Measurements from ENCODE around the gene UACA.

Gene UACA

DNA sequence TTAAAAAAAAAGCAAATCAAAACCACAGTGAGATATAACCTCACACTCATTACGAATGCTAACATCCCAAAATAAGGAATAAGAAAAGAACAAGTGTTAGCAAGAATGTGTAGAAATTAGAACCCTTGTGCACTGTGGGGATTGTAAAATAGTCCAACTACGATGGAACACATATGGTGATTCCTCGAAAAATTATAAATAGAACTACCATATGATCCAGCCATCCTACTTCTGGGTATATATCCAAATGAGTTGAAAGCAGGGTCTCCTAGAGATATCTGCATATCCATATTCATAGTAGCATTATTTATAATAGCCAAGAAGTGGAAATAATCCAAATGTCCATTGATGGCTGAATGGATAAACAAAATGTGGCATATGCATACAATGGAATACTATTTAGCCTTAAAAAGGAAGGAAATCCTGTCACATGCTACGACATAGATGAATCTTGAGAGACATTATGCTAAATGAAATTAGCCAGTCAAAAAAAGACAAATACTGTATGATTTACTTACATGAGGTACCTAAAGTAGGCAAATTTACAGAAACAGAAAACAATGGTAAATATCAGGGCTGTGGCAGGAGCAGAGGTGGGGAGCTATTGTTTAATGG lies 55.6 kb downstream of the UACA start:
- no peak for DNase-seq (ENCODE audit: low read depth in 3 of 3)

DNA sequence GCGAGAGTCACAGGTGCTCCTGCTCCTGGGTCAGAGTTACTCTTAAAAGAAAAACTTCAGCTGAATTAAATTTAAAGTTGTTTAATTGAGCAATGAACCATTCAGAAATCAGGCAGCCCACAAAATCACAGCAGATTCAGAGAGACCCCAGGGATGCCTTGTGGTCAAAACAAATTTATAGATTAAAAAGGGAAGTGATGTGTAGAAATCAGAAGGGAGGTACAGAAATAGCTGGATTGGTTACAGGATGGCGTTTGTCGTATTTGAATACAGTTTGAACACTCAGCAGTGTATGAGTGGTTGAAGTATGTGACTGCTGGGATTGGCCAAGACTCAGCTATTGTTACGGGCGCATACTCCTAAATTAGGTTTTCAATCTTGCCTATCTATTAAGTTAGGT lies 58.6 kb downstream of the UACA start:
- no peak for DNase-seq (ENCODE audit: low read depth in 3 of 3)

DNA sequence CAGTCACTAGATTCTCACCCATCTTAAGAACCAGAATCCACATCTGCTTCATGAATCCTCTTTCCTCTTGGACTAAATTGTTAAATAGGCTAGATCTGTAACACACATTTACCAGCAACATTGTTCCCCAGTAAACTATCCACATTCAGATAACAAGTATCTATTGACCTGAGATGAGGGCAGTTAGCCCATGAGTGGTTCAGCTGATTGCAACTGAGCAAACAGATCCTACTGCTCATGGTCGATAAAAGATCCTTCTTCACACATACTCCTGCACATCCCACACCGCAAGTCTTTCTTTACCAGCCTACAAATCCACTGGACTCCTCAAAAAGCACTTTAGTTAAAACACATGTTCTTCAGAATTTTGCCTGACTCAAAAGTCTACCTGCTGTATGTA lies 59.2 kb downstream of the UACA start:
- DNase-seq (ENCODE audit: low read depth in 3 of 3): no peak

DNA sequence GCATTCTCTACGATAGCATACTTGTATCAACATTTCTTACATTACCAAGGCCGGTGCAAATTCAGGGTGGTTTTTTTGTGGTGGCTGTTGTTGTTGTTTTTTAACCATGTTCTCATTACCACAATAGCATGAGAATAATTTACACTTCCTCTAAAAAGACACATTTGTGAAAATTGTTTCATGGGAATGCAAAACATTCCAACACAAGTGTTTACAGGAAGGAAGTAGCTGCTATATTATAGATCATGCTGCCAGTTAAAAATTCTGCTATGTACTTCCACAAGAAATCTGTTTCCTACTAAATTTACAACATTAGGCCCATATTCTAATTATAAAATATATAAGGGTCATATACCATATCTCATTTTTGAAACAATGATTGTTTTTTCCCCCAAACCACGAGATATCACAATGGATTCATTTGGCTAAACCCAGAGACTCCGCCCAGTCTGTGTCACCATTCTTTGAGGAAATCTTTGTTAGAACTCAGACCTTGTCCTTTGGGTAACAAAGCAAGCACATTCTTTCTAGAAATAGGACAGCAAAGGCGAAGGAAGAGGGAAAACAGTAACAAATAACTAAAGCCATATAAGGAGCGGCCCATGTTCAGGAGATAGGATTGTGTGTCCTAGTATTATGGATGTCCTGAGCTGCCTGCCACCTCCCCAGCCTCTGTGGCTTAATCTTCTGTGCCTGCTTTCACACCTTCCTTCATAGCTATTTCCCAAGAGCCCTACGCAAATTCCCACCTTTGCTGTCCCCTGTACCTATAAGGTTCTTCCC lies 60.1 kb downstream of the UACA start:
- no peak for DNase-seq (ENCODE audit: low read depth in 3 of 3)

DNA sequence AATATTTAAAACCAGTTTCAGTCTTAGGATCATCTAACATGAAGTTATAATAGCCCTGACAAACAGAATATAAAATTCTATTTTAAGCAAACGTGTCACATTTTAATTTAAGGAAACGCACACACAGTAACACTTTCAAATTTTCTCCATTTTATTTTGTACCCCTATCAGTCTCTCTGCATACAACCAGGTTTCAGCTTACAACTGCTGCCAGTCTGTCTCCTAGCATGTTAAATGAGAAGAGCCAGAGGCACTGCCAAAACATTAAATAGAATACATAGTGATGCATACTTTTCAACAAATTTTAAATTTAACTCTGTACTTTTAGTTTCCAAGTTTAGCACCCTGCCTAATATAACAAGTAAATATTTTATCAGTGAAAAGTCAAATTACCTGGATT lies 60.8 kb downstream of the UACA start:
- no peak for DNase-seq (ENCODE audit: low read depth in 3 of 3)

DNA sequence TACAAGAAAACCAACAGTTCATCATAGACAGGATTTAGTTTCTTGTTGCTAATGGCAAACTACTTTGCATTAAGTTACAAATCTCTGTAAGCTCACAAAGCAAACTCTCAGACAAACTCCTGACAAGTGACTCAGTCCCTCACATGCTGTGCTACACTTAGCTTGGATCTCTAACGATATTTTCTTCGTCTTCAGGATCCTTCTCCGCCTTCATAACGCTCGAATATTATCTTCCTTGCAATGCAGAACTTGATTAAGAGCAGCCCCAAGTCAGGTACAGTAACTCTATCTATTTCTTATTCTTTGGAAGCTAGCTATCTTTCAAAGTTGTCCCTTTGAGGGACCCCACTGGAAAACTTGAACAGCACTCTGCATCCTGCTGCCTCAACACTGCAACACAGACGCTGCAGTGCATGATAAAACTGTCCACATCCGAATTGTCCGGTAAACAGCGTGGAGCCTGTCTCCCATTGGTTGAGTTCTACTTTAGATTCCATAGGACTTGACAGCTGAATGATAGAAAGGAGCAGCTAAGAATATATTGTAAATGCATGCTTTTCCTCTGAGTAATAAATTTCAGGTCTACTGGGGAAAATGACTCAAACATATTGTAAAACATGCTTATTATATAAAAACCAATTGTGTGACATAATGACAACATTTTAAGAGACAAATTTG lies 61.3 kb downstream of the UACA start:
- DNase-seq (ENCODE audit: low read depth in 3 of 3): no peak

DNA sequence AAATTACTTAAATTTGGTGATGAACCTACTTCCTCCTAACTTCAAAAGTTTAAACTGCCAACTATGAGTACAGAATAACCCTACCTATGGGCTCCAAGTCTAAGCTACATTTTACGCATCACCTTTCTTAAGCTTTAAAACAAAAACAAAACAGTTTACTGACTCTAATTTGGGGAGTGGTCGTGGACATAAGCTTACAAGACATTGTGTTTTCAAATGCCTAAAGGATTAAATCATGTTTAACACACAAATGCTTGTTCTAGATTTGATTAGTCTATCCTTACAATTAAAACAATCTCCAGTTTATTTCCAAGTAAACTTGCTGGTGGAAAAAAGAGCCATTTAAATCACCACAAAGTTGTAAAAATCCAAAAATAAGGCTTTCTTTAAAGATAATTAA lies 62.2 kb downstream of the UACA start:
- DNase-seq (ENCODE audit: low read depth in 3 of 3): no peak

DNA sequence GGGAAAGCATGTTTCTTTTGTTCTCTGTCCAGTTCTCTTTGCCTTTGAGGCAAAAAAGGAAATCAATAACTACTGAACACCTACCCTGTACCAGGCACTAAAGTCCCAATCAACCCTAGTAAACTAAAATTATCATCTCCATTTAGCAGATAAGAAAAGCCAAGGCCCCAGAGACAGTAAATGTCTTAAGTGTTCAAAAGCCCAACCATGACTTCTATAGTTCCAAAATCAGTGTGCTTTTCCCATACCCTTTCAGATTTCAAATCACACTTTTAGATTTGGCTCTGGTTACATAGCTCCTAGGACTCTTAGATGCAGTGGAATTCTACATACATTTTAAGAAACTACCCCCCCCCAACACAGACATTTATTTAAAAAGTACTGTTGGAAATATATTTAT lies 63.5 kb downstream of the UACA start:
- no peak for DNase-seq (ENCODE audit: low read depth in 3 of 3)

DNA sequence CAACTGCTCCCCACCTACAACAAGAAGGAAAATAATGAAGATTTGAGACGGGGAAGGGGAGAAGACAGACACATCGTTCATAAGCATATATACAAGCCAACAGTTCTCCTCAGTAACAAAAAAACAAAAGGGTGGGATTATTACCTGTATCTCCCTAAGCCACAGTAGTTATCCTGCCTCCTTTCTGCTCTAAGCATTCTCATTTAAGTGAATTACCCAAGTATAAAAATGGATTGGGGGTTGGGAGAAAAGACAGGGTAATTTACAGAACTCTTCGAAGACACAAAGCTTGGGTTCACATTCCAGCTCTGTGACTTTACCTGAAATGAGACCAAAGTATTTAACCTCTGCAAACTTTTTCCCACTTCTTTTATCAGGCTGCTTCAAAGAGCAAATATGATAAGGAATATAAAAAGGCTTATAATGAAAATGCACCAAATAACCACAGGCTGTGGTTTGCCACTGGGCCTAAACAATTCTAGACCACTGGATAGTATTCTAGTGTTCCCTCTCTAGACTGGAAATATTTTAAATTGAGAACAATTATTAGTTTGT lies 64.4 kb downstream of the UACA start:
- no peak for DNase-seq (ENCODE audit: low read depth in 3 of 3)

DNA sequence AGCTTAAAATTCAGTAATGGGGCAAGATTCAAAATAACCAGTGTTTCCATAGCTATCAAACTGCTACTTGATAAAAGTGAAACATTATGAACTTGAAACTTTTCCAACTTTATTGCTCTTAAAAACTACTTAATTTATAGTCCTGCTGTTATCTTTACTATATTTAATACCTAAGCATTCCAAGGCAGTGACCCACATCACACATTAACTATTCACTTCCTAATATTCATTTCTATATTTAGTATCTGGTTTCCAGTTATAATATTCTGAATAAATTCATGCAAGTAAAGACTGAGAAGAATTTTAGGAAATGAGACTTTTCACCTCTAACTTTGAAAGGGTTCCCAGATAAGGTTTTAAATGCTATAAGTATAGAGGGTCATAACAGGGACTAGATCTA lies 64.9 kb downstream of the UACA start:
- DNase-seq (ENCODE audit: low read depth in 3 of 3): no peak

DNA sequence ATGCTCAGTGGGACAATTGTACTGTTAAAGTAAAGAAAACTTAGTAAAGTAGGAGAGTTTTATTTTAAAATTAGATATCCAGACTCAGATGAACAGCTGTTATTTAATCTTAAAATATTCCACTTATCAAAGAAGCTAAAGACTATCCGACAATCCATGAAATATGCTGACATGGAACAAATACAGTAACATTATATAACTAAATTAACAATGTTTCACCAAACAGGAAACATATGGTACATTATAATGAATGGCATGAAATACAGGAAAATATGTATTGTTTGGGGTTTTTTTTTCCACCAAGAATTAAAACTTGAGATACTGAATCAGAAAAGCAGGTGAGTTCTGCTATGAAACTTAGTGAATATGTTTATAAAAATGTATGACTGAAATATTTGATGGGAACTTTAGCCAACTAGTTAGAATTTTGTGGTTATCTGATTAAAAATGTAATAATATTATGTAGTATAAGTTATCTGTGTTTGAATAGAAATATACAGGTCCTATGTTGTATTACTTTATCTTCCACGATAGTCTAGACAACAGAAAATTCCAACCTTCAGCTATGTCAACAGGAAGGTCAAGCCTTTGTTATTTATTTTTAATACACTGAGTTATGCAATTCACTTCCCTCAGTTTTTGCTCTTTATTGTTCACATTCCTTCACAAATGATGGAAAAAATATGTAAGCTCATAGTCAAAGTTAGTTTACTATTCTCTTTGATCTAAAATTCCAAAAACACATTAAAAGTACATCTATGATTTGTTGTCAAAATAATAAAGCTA lies 72.7 kb downstream of the UACA start:
- DNase-seq (ENCODE audit: low read depth in 3 of 3): no peak

DNA sequence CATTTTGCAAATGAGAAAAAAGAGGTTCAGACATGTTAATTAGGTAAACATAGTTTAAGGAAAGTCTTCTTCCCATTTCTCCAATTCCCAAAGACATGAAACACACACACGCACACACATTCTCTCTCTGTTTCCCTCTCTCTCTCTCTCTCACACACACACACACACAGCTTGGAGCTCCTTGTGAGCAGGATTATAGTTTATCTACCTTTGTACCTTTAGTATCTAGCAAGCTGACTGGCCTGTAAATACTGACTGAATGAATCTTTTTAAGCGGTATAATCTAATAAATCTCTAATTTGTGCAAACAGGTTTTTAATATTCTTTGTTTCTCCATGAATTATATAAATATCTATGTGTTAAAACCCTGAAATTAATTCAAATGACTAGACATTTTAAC lies 73.3 kb downstream of the UACA start:
- no peak for DNase-seq (ENCODE audit: low read depth in 3 of 3)

DNA sequence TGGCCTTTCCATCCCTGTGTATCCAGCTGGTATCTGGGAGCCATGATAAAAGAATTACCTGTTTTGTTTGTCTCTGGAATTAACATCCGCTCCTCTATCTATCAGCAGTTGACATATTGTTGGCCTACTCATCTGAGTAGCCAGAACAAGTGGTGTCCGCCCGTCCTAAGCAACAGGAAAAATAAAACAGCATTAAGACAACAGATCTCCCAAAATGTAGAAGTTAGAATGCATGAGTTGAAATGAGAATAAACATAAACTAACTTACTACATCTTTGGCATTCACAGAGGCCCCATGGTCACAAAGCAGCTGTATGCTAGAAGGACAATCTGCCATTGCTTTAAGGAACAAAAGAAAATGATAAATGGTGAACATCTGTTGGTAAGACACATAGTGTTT lies 75.9 kb downstream of the UACA start:
- DNase-seq (ENCODE audit: low read depth in 3 of 3): no peak

DNA sequence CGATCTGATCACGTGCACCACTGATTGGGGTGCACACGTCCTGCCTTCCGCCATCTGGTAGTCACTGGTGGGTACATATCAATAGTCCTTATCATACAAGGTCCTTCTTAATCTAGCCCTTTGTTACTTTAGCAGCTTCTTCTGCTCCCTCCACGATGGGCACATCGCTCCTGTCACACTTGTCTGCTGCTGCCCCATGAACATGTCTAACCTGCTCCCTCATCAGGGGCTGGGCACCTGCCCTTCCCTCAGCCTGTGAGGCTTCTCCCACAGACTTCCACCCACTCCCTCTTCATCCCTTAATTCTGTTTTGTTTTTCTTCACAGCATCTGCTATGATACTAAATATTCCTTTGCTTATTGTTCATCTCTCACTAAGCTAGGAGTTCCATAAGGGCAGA lies 82.5 kb downstream of the UACA start:
- DNase-seq (ENCODE audit: low read depth in 3 of 3): no peak

DNA sequence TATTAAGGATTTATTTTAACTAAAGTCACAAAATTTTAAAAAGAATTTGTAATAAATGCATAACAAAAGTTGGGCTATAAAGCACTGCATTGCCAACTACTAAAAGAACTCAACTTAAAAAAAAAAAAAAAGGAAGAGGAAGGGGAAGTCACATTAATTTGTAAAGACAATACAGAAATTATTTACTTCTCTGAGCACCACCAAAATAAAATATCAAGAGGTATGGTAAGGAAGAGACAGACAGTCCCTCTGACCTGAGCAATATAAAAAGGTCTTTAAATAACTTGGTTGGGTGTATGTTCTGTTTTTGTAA lies 83.5 kb downstream of the UACA start:
- DNase-seq (ENCODE audit: low read depth in 3 of 3): no peak

DNA sequence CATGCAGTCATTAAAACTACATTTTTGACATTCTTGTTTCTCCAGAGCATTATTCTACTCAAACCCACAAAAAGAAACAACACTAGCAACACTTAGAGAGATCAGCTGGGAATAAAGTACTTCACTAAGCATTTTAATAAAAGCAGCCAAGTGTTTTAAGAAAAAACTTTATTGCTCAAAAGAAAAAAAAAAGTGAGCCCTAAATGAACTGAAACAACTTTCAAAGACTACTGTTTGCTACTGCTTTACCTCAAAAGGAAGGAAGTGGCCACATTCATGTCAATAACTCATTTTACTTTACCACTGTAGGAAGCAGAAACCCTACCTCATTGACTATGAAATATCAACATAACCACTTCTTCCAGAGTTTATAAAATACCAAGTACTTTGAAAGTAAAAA lies 91.3 kb downstream of the UACA start:
- no peak for DNase-seq (ENCODE audit: low read depth in 3 of 3)

DNA sequence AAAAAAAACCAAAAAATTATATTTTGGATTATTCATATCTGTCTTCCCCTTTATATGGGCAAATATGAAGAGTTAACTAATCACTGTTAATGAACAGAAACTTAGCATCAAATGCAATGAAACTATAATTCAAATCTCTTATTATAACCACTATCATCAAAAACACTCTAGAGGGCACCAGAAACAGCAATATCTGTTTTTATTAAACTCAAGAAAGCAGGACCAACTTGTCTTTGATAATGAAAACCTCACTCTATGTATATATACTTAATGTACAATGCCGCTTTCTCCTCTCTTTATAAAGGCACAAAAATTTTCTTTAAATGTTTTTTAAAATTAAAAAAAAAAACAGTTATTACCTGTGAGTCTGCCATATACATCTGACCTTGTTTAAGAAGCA lies 92.7 kb downstream of the UACA start:
- DNase-seq (ENCODE audit: low read depth in 3 of 3): no peak

DNA sequence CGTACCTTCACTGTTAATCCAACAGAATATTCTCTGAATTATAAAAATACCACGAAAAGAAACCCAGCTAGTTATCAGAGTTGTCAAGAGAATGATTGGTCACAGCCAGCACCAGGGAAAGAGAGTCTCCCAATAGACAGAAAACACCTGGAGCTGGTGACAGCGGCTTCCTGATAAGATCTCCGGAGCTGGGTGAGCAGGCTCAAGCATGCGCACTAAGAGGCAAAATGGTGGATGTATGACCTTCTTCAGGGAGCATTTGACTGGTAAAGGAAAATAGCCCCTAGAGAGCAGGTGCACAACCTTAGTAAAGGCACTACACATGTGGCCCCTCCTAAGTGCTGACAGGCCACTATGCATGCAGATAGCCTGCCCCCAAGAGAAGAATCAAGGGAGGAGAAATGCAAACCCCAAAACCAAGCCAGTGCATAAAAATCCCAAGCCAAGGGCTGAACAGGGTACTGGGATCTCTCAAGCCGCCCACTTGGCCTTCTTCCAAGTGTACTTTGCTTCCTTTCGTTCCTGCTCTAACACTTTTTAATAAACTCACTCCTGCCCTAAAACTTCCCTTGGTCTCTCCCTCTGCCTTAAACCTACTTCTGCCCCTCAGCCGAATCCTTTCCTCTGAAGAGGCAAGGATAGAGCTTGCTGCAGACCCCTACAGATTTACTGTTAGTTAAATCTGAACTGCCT lies 93.2 kb downstream of the UACA start:
- DNase-seq (ENCODE audit: low read depth in 3 of 3): no peak

DNA sequence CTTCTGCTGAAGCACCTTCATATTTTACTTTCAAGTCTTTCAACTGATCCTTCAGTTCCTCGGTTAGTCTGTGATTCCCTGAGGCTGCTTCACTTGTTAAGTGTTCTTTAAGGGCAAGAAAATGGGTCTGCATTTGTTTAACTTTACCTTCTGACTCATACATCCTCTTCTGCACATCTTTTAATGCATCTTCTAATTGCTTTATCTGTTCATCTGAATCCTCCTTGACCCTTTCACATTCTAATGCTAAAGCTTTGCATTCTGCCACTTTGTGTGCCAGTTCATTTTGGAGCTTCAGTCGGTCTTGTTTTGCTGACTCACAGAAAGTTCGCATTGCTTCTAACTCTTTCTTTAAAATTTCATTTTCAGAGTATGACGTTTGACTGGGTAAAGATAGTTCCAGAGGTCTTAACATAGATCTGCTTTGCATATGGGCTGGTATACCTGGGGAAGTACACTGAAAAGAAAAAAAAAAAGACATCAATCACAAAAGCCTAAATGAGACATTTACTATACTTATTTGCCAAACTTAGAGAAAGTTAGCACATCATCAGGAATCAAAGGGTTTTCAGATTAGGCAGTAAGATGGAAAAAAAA lies 94.3 kb downstream of the UACA start:
- DNase-seq (ENCODE audit: low read depth in 3 of 3): no peak

DNA sequence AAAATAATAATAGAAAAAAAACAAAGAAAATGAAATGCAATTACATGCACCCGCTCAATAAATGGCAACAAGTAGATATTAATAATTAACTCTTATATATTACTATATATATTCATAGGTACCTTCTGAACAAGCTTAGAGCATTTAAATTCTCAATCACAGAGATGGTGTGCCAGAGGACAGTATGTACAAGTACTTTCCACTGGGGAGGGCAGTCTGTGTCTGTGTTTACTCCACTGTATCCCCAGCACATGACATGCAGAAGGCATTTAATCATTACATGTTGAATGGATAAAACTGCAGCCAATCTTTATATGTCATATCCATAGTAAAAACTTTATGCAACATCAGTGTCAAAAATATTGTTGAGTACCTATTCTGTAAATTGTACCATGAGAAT lies 97.8 kb downstream of the UACA start:
- DNase-seq (ENCODE audit: low read depth in 3 of 3): no peak

DNA sequence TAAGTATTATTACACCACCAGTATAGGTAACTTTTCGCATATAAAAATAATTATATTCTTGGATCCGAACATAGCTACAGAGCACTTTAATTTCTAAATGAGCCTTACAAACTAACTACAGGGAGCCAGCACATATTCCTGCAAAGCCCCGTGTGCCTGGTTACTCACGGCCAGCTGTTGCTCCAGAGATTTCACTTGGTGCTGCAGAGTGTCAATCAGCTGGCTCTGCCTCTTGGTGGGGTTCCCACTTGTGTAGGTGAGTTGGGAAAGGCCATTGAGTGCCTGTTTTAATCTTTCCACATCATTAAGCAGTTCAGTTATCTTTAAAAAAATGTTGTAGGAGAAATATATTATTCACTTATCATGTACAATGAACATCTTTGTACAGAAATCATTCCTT lies 98.9 kb downstream of the UACA start:
- DNase-seq (ENCODE audit: low read depth in 3 of 3): no peak
